ENCODE data around the gene MFSD6. TPM values are rescaled to one million over a fixed set of nuclear protein-coding genes. Genes with fewer than 3 reads are reported as not detected.

The MFSD6 gene
- total RNA-seq, 1 donor from 2014 or later = 52.4 TPM

GRCh38 chr2:190406805-190407204, 1.4 kb upstream of the MFSD6 start:
- Histone ChIP-seq H3K4me3 (ENCODE audit: low read depth, low read length) (no peak overlapping the region), H3K36me3 (ENCODE audit: control insufficient read depth, insufficient read depth, low read length) (no peaks in the 10 kb centered on the region), H3K27me3 (ENCODE audit: control insufficient read depth, insufficient read depth, low read length) (no peaks in the 10 kb centered on the region)
- no peak for DNase-seq (ENCODE audit: low read depth)
- no peak for TF ChIP-seq CTCF (IDR thresholded peaks at IDR 0.05; ENCODE audit: insufficient read depth, low read length, poor library complexity, severe bottlenecking)

- TF ChIP-seq CTCF (IDR thresholded peaks at IDR 0.05; ENCODE audit: insufficient read depth, low read length, poor library complexity, severe bottlenecking) = no peak
- Histone ChIP-seq H3K4me3 (ENCODE audit: low read depth, low read length) (peak overlapping the region; percentile 71), H3K36me3 (ENCODE audit: control insufficient read depth, insufficient read depth, low read length) (no peaks in the 10 kb centered on the region), H3K27me3 (ENCODE audit: control insufficient read depth, insufficient read depth, low read length) (no peaks in the 10 kb centered on the region)
- no peak for DNase-seq (ENCODE audit: low read depth)
Measured at GRCh38 chr2:190407246-190407661, 901 bp upstream of the MFSD6 start.

GRCh38 chr2:190408538-190409271, 550 bp downstream of the MFSD6 start:
- TF ChIP-seq CTCF (IDR thresholded peaks at IDR 0.05; ENCODE audit: insufficient read depth, low read length, poor library complexity, severe bottlenecking) = no peak
- no peaks in the 10 kb centered on the region for H3K36me3 ChIP-seq (ENCODE audit: control insufficient read depth, insufficient read depth, low read length)
- peak overlapping the region; percentile 71 for H3K4me3 ChIP-seq (ENCODE audit: low read depth, low read length)
- H3K27me3 ChIP-seq (ENCODE audit: control insufficient read depth, insufficient read depth, low read length) = no peaks in the 10 kb centered on the region
- DNase-seq (ENCODE audit: low read depth) = no peak

GRCh38 chr2:190409616-190410015, 1.5 kb downstream of the MFSD6 start:
- no peak for TF ChIP-seq CTCF (IDR thresholded peaks at IDR 0.05; ENCODE audit: insufficient read depth, low read length, poor library complexity, severe bottlenecking)
- Histone ChIP-seq H3K36me3 (ENCODE audit: control insufficient read depth, insufficient read depth, low read length) (no peaks in the 10 kb centered on the region), H3K4me3 (ENCODE audit: low read depth, low read length) (no peak overlapping the region), H3K27me3 (ENCODE audit: control insufficient read depth, insufficient read depth, low read length) (no peaks in the 10 kb centered on the region)
- DNase-seq (ENCODE audit: low read depth) = no peak

- Histone ChIP-seq H3K36me3 (ENCODE audit: control insufficient read depth, insufficient read depth, low read length) (no peaks in the 10 kb centered on the region), H3K27me3 (ENCODE audit: control insufficient read depth, insufficient read depth, low read length) (no peaks in the 10 kb centered on the region), H3K4me3 (ENCODE audit: low read depth, low read length) (no peak overlapping the region)
- DNase-seq (ENCODE audit: low read depth) = no peak
- no peak for TF ChIP-seq CTCF (IDR thresholded peaks at IDR 0.05; ENCODE audit: insufficient read depth, low read length, poor library complexity, severe bottlenecking)
Measured at GRCh38 chr2:190410166-190410565, 2.0 kb downstream of the MFSD6 start.

GRCh38 chr2:190412966-190413365, 4.8 kb downstream of the MFSD6 start:
- Histone ChIP-seq H3K36me3 (ENCODE audit: control insufficient read depth, insufficient read depth, low read length) (no peaks in the 10 kb centered on the region), H3K4me3 (ENCODE audit: low read depth, low read length) (no peak overlapping the region), H3K27me3 (ENCODE audit: control insufficient read depth, insufficient read depth, low read length) (no peaks in the 10 kb centered on the region)
- no peak for DNase-seq (ENCODE audit: low read depth)
- TF ChIP-seq CTCF (IDR thresholded peaks at IDR 0.05; ENCODE audit: insufficient read depth, low read length, poor library complexity, severe bottlenecking) = no peak

Measured in kidney epithelial cell (primary cell).